Putamen (tissue), 1 donor: ENCODE measurements around the gene SUSD5.
A peak's percentile ranks its signal among the peaks of the same experiment; 100 is the strongest.
"Not testable (repeated sequence)": the region's sequence is repeated elsewhere in the genome, so short reads cannot be mapped to it uniquely, and the experiment has no call there.

Experiments used
- DNase-seq: peaks from one replicate; pipeline ENCODE4 v3.0.0-alpha.2; 2016; ENCODE audit warnings: low spot score

Gene SUSD5

GRCh38 chr3:33115024-33115768 lies 103.4 kb downstream of the SUSD5 start:
- DNase-seq = peak; percentile 79

DNA sequence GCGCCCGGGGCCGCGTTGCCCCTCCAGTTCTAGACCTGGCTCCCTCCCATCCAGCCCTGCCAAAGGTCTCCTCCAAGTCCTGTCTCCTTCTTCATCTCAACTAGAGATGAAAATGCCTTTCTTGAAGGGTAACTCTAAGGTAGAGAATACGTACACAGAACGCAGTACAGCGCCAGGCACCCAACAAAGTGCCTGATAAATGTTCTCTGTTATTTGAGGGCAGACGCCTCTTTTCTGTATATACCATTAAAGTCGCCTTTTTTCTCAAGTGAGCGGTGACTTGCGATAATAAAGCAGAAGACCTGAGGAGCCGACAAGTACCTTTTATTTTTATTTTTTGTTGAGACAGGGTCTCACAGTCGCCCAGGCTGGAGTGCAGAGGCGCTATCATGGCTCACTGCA lies 104.0 kb downstream of the SUSD5 start:
- no peak for DNase-seq

DNA sequence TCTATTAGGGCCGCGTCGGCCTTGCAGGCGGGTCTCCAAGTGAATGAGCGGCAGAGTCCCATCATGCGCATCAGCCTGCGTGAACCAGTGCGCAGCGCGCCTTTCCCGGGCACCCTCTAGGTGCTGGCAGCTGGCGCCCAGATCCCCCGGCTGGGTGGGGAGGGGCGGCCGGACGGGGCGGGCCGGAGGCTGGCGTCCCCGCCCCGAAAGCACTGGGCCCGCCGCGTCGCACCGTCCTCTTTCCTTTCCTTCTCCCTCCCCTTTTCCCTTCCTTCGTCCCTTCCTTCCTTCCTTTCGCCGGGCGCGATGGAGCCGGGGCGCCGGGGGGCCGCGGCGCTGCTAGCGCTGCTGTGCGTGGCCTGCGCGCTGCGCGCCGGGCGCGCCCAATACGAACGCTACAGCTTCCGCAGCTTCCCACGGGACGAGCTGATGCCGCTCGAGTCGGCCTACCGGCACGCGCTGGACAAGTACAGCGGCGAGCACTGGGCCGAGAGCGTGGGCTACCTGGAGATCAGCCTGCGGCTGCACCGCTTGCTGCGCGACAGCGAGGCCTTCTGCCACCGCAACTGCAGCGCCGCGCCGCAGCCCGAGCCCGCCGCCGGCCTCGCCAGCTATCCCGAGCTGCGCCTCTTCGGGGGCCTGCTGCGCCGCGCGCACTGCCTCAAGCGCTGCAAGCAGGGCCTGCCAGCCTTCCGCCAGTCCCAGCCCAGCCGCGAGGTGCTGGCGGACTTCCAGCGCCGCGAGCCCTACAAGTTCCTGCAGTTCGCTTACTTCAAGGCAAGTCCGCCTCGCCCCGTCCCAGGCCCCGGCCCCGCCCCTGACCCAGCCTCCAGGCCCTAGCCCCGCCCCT lies 104.6 kb downstream of the SUSD5 start, which contains the start of gene CRTAP:
TSS of gene CRTAP (plus strand) at position 243 of the 850 bp plus-strand sequence. CDS start at position 307, 64 bp downstream.
- peak; percentile 92 for DNase-seq

- DNase-seq = no peak
These were observed 107.0 kb downstream of the SUSD5 start for GRCh38 chr3:33111581-33111980.

DNA sequence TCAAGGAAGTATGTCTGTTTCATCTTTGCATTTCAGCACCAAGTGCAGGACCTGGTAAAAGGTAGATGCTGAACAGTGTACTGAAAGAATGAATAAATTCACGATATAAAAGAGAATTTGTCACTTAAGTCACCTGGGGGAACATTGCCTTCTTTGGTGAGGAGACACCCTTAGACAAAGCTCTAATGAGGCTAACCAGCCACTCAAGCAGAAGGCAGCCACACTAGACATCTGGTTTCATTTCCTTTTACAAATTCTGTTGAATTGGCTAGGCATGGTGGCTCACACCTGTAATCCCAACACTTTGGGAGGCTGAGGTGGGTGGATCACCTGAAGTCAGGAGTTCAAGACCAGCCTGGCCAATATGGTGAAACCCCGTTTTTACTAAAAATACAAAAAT lies 111.8 kb downstream of the SUSD5 start:
- not testable (repeated sequence) for DNase-seq

GRCh38 chr3:33105341-33105948 lies 113.2 kb downstream of the SUSD5 start:
- no peak for DNase-seq

- DNase-seq = no peak
These were observed 113.8 kb downstream of the SUSD5 start for GRCh38 chr3:33104803-33105202.

GRCh38 chr3:33103480-33103879 lies 115.1 kb downstream of the SUSD5 start:
- no peak for DNase-seq

- no peak for DNase-seq
These were observed 115.6 kb downstream of the SUSD5 start for GRCh38 chr3:33103034-33103433.

GRCh38 chr3:33100229-33100628 lies 118.4 kb downstream of the SUSD5 start:
- no peak for DNase-seq
